GM12878 (cell line): ENCODE results near the gene IGF1R. TPM values are rescaled to one million over a fixed set of nuclear protein-coding genes. Genes with fewer than 3 reads are reported as not detected.

ENCODE experiments used
- ATAC-seq: fragments of 200-7000 bp; cut with Tn5 transposase; 3 replicates; pipeline ENCODE4 v1.9.1; 2020; ENCODE audit warnings: mild to moderate bottlenecking, moderate library complexity
- BruUV-seq: library from RNA; stranded (reverse); fragments of 400-500 nt; replicated peaks from 2 replicates; lab custom pipeline; 2021; lab: Mats Ljungman, UMichigan
- CTCF ChIA-PET: fragments of 300-600 bp; sonication (Branson Sonifier 250); formaldehyde crosslinking; extraction: SDS; loops from one replicate; lab custom pipeline; 2021; ENCODE audit warnings: inconsistent platforms; lab: Yijun Ruan, JAX
- POLR2A ChIA-PET: fragments of 350-600 bp; formaldehyde crosslinking; extraction: SDS; loops from one replicate; lab custom pipeline; 2021; ENCODE audit warnings: inconsistent platforms; lab: Charles Lee
- RAD21 ChIA-PET: fragments of 300-600 bp; sonication (Branson Sonifier 250); formaldehyde crosslinking; loops from one replicate; lab custom pipeline; 2023; ENCODE audit warnings: antibody characterized with exemption; ENCODE audit not compliant: unreplicated experiment; lab: Charles Lee
- SMC1A ChIA-PET: fragments of 300-600 bp; sonication (Branson Sonifier 250); formaldehyde crosslinking; loops from one replicate; lab custom pipeline; 2023; ENCODE audit not compliant: unreplicated experiment, uncharacterized antibody; lab: Charles Lee
- DNase-seq: peaks from one replicate; pipeline ENCODE4 v3.0.0-alpha.2; 2011; ENCODE audit warnings: low read depth, low spot score
- FAIRE-seq: peaks from 3 replicates; lab custom pipeline; 2011; peaks lifted over from hg19 to GRCh38; lab: Jason Lieb, UNC
- H2AFZ ChIP-seq: 2 replicates; pipeline ENCODE4 v1.6.0; 2011; ENCODE audit warnings: low read depth, low read length, control low read depth; ENCODE audit not compliant: control insufficient read depth
- H3K27ac ChIP-seq: 2 replicates; pipeline ENCODE4 v1.5.1; 2011; ENCODE audit warnings: control low read depth; ENCODE audit not compliant: control insufficient read depth, insufficient read depth
- H3K27me3 ChIP-seq, 2 experiments: replicated peaks in 1 of 2; 2 replicates each; pipeline versions ENCODE4 v1.6.0 to v1.6.1; 2011; ENCODE audit warnings: low read length in 1 of 2; ENCODE audit not compliant: control insufficient read depth in 2 of 2, insufficient read depth in 2 of 2
- H3K36me3 ChIP-seq, 2 experiments: 2 replicates each; pipeline ENCODE4 v1.5.1; 2011; ENCODE audit warnings: low read length in 1 of 2; ENCODE audit not compliant: control insufficient read depth in 2 of 2, insufficient read depth in 2 of 2
- H3K4me1 ChIP-seq: 2 replicates; pipeline ENCODE4 v1.6.1; 2011; ENCODE audit warnings: mild to moderate bottlenecking, low read length, moderate library complexity, mixed read lengths; ENCODE audit not compliant: control insufficient read depth, insufficient read depth
- H3K4me2 ChIP-seq: 2 replicates; pipeline ENCODE4 v1.6.0; 2011; ENCODE audit warnings: control low read depth; ENCODE audit not compliant: control insufficient read depth, insufficient read depth
- H3K4me3 ChIP-seq: fragments of 200-600 bp; sonication (generic); 2 replicates; pipeline ENCODE4 v1.5.1; 2016
- H3K79me2 ChIP-seq: 2 replicates; pipeline ENCODE4 v1.6.0; 2011; ENCODE audit warnings: low read length; ENCODE audit not compliant: control insufficient read depth, insufficient read depth
- H3K9ac ChIP-seq: 2 replicates; pipeline ENCODE4 v1.8.0; 2011; ENCODE audit warnings: low read length, control low read depth, mixed read lengths; ENCODE audit not compliant: control insufficient read depth, insufficient read depth
- H3K9me3 ChIP-seq: replicated peaks from 3 replicates; pipeline ENCODE4 v1.5.1; 2011; ENCODE audit warnings: mild to moderate bottlenecking, low read length; ENCODE audit not compliant: control insufficient read depth, insufficient read depth
- H4K20me1 ChIP-seq: 2 replicates; pipeline ENCODE4 v1.6.0; 2011; ENCODE audit not compliant: control insufficient read depth, insufficient read depth
- CBX3 ChIP-seq: fragments of 200-600 bp; sonication (generic); IDR thresholded peaks from 2 replicates; pipeline ENCODE4 v1.6.1; 2016; ENCODE audit warnings: low read depth, borderline replicate concordance
- HDGF ChIP-seq: fragments of 450-650 bp; IDR thresholded peaks from 2 replicates; pipeline ENCODE4 v1.6.1; 2016; ENCODE audit warnings: antibody characterized with exemption
- LARP7 ChIP-seq: fragments of 450-650 bp; IDR thresholded peaks from 2 replicates; pipeline ENCODE4 v1.6.1; 2017; ENCODE audit warnings: mild to moderate bottlenecking
- ZNF274 ChIP-seq: IDR thresholded peaks from one replicate; pipeline ENCODE4 v1.8.0; 2011; ENCODE audit not compliant: insufficient read length, insufficient read depth
- WGBS: methylation state at CpG from one replicate; pipeline ENCODE4 v1.1.6; 2016; ENCODE audit warnings: low lambda C conversion rate; ENCODE audit not compliant: insufficient replicate concordance, insufficient coverage; ENCODE audit errors: missing lambda C conversion rate; 5-methylcytosine and 5-hydroxymethylcytosine counted together
- in situ Hi-C: fragments of 300-500 bp; cut with MboI; formaldehyde crosslinking; loops from 9 replicates; pipeline ENCODE4 v1.14.3; 2018; ENCODE audit warnings: mixed read lengths
- intact Hi-C: fragments of 100-400 bp; cut with micrococcal nuclease; formaldehyde crosslinking; loops from one replicate; pipeline ENCODE4 v1.14.2; 2022; ENCODE audit not compliant: unreplicated experiment
- polyA plus RNA-seq, 11 experiments: library from polyadenylated mRNA; depleted of rRNA in 4 of 11; unstranded in 6 of 11; stranded (reverse) in 5 of 11; fragments of >200 nt; fragmentation: Nextera tagmentation in 4 of 11; fragmentation: Illumina TruSeq in 1 of 11; extraction: Ambion mirVana in 4 of 11; extraction: Trizol in 1 of 11; gene quantifications; 1 replicate in 1 of 11; 2 replicates in 10 of 11; pipeline versions ENCODE4 v1.2.1 to v1.2.3, GENCODE V29; 2011 to 2016; ENCODE audit warnings: inconsistent platforms in 2 of 11, missing spikeins in 2 of 11, low read depth in 1 of 11
- total RNA-seq, 4 experiments: library from RNA; depleted of rRNA in 3 of 4; stranded (reverse); fragments of >200 nt in 3 of 4; fragmentation: Illumina TruSeq in 1 of 4; extraction: Trizol in 1 of 4; gene quantifications; 2 replicates each; pipeline versions ENCODE4 v1.2.1 to v1.2.3, GENCODE V29; 2013 to 2021
- TF ChIP-seq, protein P1 (sequence below): fragments of 450-650 bp; IDR thresholded peaks from 2 replicates; pipeline ENCODE4 v1.6.1; 2017; ENCODE audit warnings: borderline replicate concordance
- TF ChIP-seq, protein P2 (sequence below): fragments of 450-650 bp; IDR thresholded peaks from 2 replicates; pipeline ENCODE4 v1.6.1; 2018; ENCODE audit warnings: mild to moderate bottlenecking, low read depth, moderate library complexity; ENCODE audit not compliant: partially characterized antibody

Gene IGF1R
- total and polyA plus RNA-seq, 10 of the 15 experiments (the other 5 are each of a cell fraction or from before 2014, with no cell fraction given): 0.03 to 2.7 (median 0.66) TPM

GRCh38 chr15:98983334-98983733 is 335.0 kb downstream of the IGF1R start:
- CTCF ChIA-PET: interaction anchor here (0.9 to 1.9 kb wide), 5 partner anchors 27 to 94 kb away, joined by 3 to 6 read pairs (median 4); no protein-coding TSS in a partner anchor
- no peak for ATAC-seq
- POLR2A ChIA-PET: interaction anchor here (0.6 to 3.7 kb wide), 3 partner anchors 29 to 74 kb away, joined by 3 to 18 read pairs (median 4); no protein-coding TSS in a partner anchor
- H2AFZ ChIP-seq: no peak overlapping the region
- H3K9me3 ChIP-seq: peaks cover 11% of the 10 kb centered on the region; the same call in 2 of the 3 replicates
- in situ Hi-C loops (no loop called here), intact Hi-C loops (loop anchor here (2.0 kb wide), 1 partner anchor 31 kb away; no protein-coding TSS in a partner anchor)
- no peak for FAIRE-seq
- RAD21 ChIA-PET: interaction anchor here (0.9 to 4.3 kb wide), 3 partner anchors 30 to 101 kb away, joined by 3 to 47 read pairs (median 13); no protein-coding TSS in a partner anchor
- 62% methylated on average over 2 of the region's 2 CpGs for WGBS
- no peaks in the 10 kb centered on the region for H3K27me3 ChIP-seq
- peaks cover 22% of the 10 kb centered on the region for H3K4me1 ChIP-seq
- no peak overlapping the region for H3K4me3 ChIP-seq
- no peak overlapping the region for H3K9ac ChIP-seq
- H3K27ac ChIP-seq: no peak overlapping the region
- H3K36me3 ChIP-seq: no peaks in the 10 kb centered on the region
- SMC1A ChIA-PET: interaction anchor here (0.6 to 5.3 kb wide), 11 partner anchors 8 to 166 kb away, joined by 3 to 63 read pairs (median 4); no protein-coding TSS in a partner anchor
- no peak overlapping the region for H3K4me2 ChIP-seq
- no peaks in the 10 kb centered on the region for H3K79me2 ChIP-seq
- no peak for DNase-seq
- TF ChIP-seq, protein P1, sequence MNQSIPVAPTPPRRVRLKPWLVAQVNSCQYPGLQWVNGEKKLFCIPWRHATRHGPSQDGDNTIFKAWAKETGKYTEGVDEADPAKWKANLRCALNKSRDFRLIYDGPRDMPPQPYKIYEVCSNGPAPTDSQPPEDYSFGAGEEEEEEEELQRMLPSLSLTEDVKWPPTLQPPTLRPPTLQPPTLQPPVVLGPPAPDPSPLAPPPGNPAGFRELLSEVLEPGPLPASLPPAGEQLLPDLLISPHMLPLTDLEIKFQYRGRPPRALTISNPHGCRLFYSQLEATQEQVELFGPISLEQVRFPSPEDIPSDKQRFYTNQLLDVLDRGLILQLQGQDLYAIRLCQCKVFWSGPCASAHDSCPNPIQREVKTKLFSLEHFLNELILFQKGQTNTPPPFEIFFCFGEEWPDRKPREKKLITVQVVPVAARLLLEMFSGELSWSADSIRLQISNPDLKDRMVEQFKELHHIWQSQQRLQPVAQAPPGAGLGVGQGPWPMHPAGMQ: no peak
- no peak for TF ChIP-seq HDGF
- TF ChIP-seq CBX3: no peak
- TF ChIP-seq, protein P2, sequence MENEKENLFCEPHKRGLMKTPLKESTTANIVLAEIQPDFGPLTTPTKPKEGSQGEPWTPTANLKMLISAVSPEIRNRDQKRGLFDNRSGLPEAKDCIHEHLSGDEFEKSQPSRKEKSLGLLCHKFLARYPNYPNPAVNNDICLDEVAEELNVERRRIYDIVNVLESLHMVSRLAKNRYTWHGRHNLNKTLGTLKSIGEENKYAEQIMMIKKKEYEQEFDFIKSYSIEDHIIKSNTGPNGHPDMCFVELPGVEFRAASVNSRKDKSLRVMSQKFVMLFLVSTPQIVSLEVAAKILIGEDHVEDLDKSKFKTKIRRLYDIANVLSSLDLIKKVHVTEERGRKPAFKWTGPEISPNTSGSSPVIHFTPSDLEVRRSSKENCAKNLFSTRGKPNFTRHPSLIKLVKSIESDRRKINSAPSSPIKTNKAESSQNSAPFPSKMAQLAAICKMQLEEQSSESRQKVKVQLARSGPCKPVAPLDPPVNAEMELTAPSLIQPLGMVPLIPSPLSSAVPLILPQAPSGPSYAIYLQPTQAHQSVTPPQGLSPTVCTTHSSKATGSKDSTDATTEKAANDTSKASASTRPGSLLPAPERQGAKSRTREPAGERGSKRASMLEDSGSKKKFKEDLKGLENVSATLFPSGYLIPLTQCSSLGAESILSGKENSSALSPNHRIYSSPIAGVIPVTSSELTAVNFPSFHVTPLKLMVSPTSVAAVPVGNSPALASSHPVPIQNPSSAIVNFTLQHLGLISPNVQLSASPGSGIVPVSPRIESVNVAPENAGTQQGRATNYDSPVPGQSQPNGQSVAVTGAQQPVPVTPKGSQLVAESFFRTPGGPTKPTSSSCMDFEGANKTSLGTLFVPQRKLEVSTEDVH: no peak
- no peak for TF ChIP-seq LARP7
- no peak for TF ChIP-seq ZNF274
- BruUV-seq: no TSS peak
- no peaks in the 10 kb centered on the region for H4K20me1 ChIP-seq
